Tibial nerve (tissue), 4 donors: ENCODE data around the gene PROK2.

Source experiments
- EP300 ChIP-seq, 2 donors: sonication (generic); formaldehyde crosslinking; IDR thresholded peaks; one replicate each; pipeline ENCODE4 v1.6.1; 2017; ENCODE audit warnings: antibody characterized with exemption in 2 of 2, mild to moderate bottlenecking in 1 of 2
- POLR2A ChIP-seq, 2 donors: fragments of 450-650 bp; IDR thresholded peaks; one replicate each; pipeline ENCODE4 v1.6.1; 2017; ENCODE audit warnings: antibody characterized with exemption in 2 of 2, mild to moderate bottlenecking in 2 of 2, moderate library complexity in 2 of 2
- TF ChIP-seq, protein P1 (sequence below), 5 experiments: fragments of 200-600 bp in 3 of 5; fragments of 450-650 bp in 2 of 5; sonication (generic) in 3 of 5; IDR thresholded peaks; one replicate each; pipeline ENCODE4 v1.5.1; 2016 to 2019; ENCODE audit warnings: antibody characterized with exemption in 5 of 5, mild to moderate bottlenecking in 3 of 5, moderate library complexity in 2 of 5

DNA sequence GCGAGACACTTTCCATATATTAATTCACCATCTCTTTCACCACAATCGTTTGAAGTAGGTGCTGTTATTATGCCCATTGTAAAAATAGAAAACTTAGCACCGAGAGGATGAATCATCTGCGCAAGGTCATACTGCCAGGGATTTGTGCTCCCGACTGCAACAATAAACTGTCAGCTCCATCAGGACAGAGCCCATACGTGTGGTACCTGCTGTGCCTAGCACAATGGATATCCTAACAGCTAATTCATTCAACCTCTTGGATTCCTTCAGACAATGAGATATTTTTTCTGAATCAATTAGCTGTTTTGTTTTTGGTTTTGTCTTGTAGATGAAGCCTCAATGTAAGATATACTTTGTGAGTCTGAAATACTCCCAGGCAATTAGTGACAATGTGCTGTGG, 32.3 kb upstream of the PROK2 start:
- TF ChIP-seq, protein P1, sequence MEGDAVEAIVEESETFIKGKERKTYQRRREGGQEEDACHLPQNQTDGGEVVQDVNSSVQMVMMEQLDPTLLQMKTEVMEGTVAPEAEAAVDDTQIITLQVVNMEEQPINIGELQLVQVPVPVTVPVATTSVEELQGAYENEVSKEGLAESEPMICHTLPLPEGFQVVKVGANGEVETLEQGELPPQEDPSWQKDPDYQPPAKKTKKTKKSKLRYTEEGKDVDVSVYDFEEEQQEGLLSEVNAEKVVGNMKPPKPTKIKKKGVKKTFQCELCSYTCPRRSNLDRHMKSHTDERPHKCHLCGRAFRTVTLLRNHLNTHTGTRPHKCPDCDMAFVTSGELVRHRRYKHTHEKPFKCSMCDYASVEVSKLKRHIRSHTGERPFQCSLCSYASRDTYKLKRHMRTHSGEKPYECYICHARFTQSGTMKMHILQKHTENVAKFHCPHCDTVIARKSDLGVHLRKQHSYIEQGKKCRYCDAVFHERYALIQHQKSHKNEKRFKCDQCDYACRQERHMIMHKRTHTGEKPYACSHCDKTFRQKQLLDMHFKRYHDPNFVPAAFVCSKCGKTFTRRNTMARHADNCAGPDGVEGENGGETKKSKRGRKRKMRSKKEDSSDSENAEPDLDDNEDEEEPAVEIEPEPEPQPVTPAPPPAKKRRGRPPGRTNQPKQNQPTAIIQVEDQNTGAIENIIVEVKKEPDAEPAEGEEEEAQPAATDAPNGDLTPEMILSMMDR (IDR thresholded peaks at IDR 0.05), result no peak
- TF ChIP-seq POLR2A (IDR thresholded peaks at IDR 0.05) (no peak), EP300 (IDR thresholded peaks at IDR 0.05) (no peak)
